Testis (tissue), 2 donors: ENCODE data around the gene ZNF862.

Experiments
- POLR2A ChIP-seq: fragments of 450-650 bp; IDR thresholded peaks from one replicate; pipeline ENCODE4 v1.6.1; 2017; ENCODE audit warnings: antibody characterized with exemption, mild to moderate bottlenecking, moderate library complexity
- TF ChIP-seq, protein P1 (sequence below), 3 experiments: fragments of 450-650 bp in 2 of 3; fragments of 200-600 bp in 1 of 3; sonication (generic) in 1 of 3; IDR thresholded peaks; one replicate each; pipeline ENCODE4 v1.5.1; 2016 to 2019; ENCODE audit warnings: antibody characterized with exemption in 3 of 3, mild to moderate bottlenecking in 2 of 3, moderate library complexity in 1 of 3

DNA sequence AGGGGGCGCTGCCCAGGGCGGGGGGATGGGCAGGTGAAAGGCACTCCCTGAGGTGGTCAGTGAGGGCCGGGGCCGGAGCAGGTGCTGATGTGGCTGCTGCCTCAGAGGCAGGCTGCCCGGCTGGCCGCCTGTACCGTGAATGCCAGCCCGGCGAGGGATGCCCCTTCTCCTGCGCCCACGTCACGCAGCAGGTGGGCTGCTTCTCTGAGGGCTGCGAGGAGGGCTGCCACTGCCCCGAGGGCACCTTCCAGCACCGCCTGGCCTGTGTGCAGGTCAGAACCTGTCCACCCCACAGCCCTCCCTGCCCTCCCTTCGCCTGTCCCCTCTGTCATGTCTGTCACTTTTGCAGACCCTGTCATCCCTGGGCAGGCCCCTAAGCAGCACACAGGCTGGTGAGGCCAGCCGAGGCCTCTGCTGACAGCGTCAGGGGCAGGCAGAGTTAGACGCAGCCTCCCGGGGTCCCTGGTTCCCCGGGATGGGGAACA lies 21.9 kb upstream of the ZNF862 start:
- TF ChIP-seq, protein P1, sequence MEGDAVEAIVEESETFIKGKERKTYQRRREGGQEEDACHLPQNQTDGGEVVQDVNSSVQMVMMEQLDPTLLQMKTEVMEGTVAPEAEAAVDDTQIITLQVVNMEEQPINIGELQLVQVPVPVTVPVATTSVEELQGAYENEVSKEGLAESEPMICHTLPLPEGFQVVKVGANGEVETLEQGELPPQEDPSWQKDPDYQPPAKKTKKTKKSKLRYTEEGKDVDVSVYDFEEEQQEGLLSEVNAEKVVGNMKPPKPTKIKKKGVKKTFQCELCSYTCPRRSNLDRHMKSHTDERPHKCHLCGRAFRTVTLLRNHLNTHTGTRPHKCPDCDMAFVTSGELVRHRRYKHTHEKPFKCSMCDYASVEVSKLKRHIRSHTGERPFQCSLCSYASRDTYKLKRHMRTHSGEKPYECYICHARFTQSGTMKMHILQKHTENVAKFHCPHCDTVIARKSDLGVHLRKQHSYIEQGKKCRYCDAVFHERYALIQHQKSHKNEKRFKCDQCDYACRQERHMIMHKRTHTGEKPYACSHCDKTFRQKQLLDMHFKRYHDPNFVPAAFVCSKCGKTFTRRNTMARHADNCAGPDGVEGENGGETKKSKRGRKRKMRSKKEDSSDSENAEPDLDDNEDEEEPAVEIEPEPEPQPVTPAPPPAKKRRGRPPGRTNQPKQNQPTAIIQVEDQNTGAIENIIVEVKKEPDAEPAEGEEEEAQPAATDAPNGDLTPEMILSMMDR (IDR thresholded peaks at IDR 0.05), result no peak
- TF ChIP-seq POLR2A, result no peak
